ENCODE measurements around the gene REPS2. TPM values are rescaled to one million over a fixed set of nuclear protein-coding genes. Genes with fewer than 3 reads are reported as not detected.
A peak's percentile ranks its signal among the peaks of the same experiment; 100 is the strongest.

The REPS2 gene
- polyA plus RNA-seq, 3 donors, result 2.1 to 4.7 (median 3.6) TPM

- peaks cover 28% of the 10 kb centered on the region for H3K4me1 Mint-ChIP-seq
- Histone ChIP-seq H3K4me2 (replicated peaks; ENCODE audit: extremely low read depth, low read length, poor library complexity, severe bottlenecking) (peak overlapping the region; percentile 40), H3K4me3 (replicated peaks in 1 of 3; ENCODE audit: low read depth in 2 of 3, low read length in 3 of 3) (peak overlapping the region in 1 of 3 experiments; percentile 34), H3K4me1 (ENCODE audit: control insufficient read depth in 1 of 2, insufficient read depth in 2 of 2, low read length in 2 of 2) (peaks cover 21 to 22% of the 10 kb centered on the region in 2 donors), H3K27ac (ENCODE audit: low read depth in 1 of 2, low read length in 2 of 2) (peak overlapping the region in 1 of 2 donors; percentile 61), H3K9ac (ENCODE audit: insufficient read depth, low read length, poor library complexity, severe bottlenecking) (no peak overlapping the region), H2AFZ (ENCODE audit: insufficient read depth, low read depth, low read length, poor library complexity, severe bottlenecking) (no peak overlapping the region), H3K79me2 (ENCODE audit: insufficient read depth, low read length) (no peaks in the 10 kb centered on the region), H3K27me3 (ENCODE audit: control insufficient read depth in 2 of 2, insufficient read depth in 2 of 2, low read length in 2 of 2) (peaks cover 0 to 19% of the 10 kb centered on the region in 2 donors), H4K20me1 (ENCODE audit: insufficient read depth, low read length) (no peaks in the 10 kb centered on the region), H3K36me3 (replicated peaks in 1 of 2; ENCODE audit: control insufficient read depth in 1 of 2, insufficient read depth in 2 of 2, low read length in 2 of 2) (no peaks in the 10 kb centered on the region), H3K9me3 (replicated peaks in 1 of 2; ENCODE audit: control insufficient read depth in 1 of 2, insufficient read depth in 1 of 2, low read length in 2 of 2) (no peaks in the 10 kb centered on the region)
- H3K9me3 Mint-ChIP-seq, result peaks cover 5 to 12% (median 7%) of the 10 kb centered on the region in 7 donors
- TF ChIP-seq, protein P1, sequence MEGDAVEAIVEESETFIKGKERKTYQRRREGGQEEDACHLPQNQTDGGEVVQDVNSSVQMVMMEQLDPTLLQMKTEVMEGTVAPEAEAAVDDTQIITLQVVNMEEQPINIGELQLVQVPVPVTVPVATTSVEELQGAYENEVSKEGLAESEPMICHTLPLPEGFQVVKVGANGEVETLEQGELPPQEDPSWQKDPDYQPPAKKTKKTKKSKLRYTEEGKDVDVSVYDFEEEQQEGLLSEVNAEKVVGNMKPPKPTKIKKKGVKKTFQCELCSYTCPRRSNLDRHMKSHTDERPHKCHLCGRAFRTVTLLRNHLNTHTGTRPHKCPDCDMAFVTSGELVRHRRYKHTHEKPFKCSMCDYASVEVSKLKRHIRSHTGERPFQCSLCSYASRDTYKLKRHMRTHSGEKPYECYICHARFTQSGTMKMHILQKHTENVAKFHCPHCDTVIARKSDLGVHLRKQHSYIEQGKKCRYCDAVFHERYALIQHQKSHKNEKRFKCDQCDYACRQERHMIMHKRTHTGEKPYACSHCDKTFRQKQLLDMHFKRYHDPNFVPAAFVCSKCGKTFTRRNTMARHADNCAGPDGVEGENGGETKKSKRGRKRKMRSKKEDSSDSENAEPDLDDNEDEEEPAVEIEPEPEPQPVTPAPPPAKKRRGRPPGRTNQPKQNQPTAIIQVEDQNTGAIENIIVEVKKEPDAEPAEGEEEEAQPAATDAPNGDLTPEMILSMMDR (IDR thresholded peaks at IDR 0.05), result no peak
- peak overlapping the region; percentile 27 to 89 (median 61) for H3K27ac Mint-ChIP-seq
- H3K27me3 Mint-ChIP-seq (ENCODE audit: low read depth in 3 of 3), result peaks cover 0 to 20% (median 0%) of the 10 kb centered on the region in 3 donors
- WGBS (ENCODE audit: insufficient coverage), result no CpG with 5 or more reads among the region's 3 CpGs
- DNase-seq, result peak; percentile 37 to 79 (median 68)
- peak overlapping the region in 1 of 2 donors; percentile 26 for H3K4me3 Mint-ChIP-seq
- H3K36me3 Mint-ChIP-seq, result peaks cover 3 to 5% of the 10 kb centered on the region in 2 donors
- intact Hi-C loops (cut with micrococcal nuclease), result no loop called here
Measured at GRCh38 chrX:17005712-17006368, 59.4 kb downstream of the REPS2 start.

GRCh38 chrX:17007134-17007768 is 60.8 kb downstream of the REPS2 start:
- Histone ChIP-seq H3K9ac (ENCODE audit: insufficient read depth, low read length, poor library complexity, severe bottlenecking) (no peak overlapping the region), H3K4me1 (ENCODE audit: control insufficient read depth in 1 of 2, insufficient read depth in 2 of 2, low read length in 2 of 2) (peaks cover 21 to 22% of the 10 kb centered on the region in 2 donors), H3K36me3 (replicated peaks in 1 of 2; ENCODE audit: control insufficient read depth in 1 of 2, insufficient read depth in 2 of 2, low read length in 2 of 2) (no peaks in the 10 kb centered on the region), H3K4me2 (replicated peaks; ENCODE audit: extremely low read depth, low read length, poor library complexity, severe bottlenecking) (peak overlapping the region; percentile 40), H3K9me3 (replicated peaks in 1 of 2; ENCODE audit: control insufficient read depth in 1 of 2, insufficient read depth in 1 of 2, low read length in 2 of 2) (no peaks in the 10 kb centered on the region), H3K4me3 (replicated peaks in 1 of 3; ENCODE audit: low read depth in 2 of 3, low read length in 3 of 3) (peak overlapping the region in 1 of 3 experiments; percentile 34), H3K27ac (ENCODE audit: low read depth in 1 of 2, low read length in 2 of 2) (no peak overlapping the region), H4K20me1 (ENCODE audit: insufficient read depth, low read length) (no peaks in the 10 kb centered on the region), H3K27me3 (ENCODE audit: control insufficient read depth in 2 of 2, insufficient read depth in 2 of 2, low read length in 2 of 2) (peaks cover 0 to 24% of the 10 kb centered on the region in 2 donors), H3K79me2 (ENCODE audit: insufficient read depth, low read length) (no peaks in the 10 kb centered on the region), H2AFZ (ENCODE audit: insufficient read depth, low read depth, low read length, poor library complexity, severe bottlenecking) (no peak overlapping the region)
- H3K36me3 Mint-ChIP-seq, result peaks cover 3 to 5% of the 10 kb centered on the region in 2 donors
- TF ChIP-seq, protein P1 (IDR thresholded peaks at IDR 0.05), result peak; percentile 22
- H3K9me3 Mint-ChIP-seq, result no peaks in the 10 kb centered on the region
- H3K27ac Mint-ChIP-seq, result peak overlapping the region in 3 of 7 donors; percentile 5 to 13 (median 12)
- H3K4me3 Mint-ChIP-seq, result no peak overlapping the region
- H3K4me1 Mint-ChIP-seq, result peaks cover 28% of the 10 kb centered on the region
- peak in 2 of 3 donors; percentile 7 to 15 for DNase-seq
- WGBS (ENCODE audit: insufficient coverage), result 74% methylated on average over 3 of the region's 8 CpGs
- intact Hi-C loops (cut with micrococcal nuclease), result no loop called here
- peaks cover 0 to 21% (median 0%) of the 10 kb centered on the region in 3 donors for H3K27me3 Mint-ChIP-seq (ENCODE audit: low read depth in 3 of 3)
